K562 (cell line): Measurements from ENCODE around the gene ZNF467. TPM values are rescaled to one million over a fixed set of nuclear protein-coding genes. Genes with fewer than 3 reads are reported as not detected.

Source experiments
- ARID1B ChIP-seq: fragments of 450-650 bp; IDR thresholded peaks from 2 replicates; pipeline ENCODE4 v1.6.1; 2016; ENCODE audit warnings: antibody characterized with exemption, mild to moderate bottlenecking, inconsistent platforms
- ARNT ChIP-seq, 2 experiments: fragments of 450-650 bp; IDR thresholded peaks; 2 replicates each; pipeline ENCODE4 v1.6.1; 2016; ENCODE audit warnings: mild to moderate bottlenecking in 1 of 2
- DIDO1 ChIP-seq: fragments of 450-650 bp; IDR thresholded peaks from 2 replicates; pipeline ENCODE4 v1.6.1; 2016; ENCODE audit warnings: low read depth, missing biosample characterization, missing genetic modification characterization
- FOXA1 ChIP-seq: fragments of 450-650 bp; IDR thresholded peaks from 2 replicates; pipeline ENCODE4 v1.6.1; 2016; ENCODE audit warnings: mild to moderate bottlenecking, borderline replicate concordance
- HMBOX1 ChIP-seq: sonication (generic); IDR thresholded peaks from 2 replicates; pipeline ENCODE4 v1.6.1; 2016
- HNRNPUL1 ChIP-seq: fragments of 200-400 bp; formaldehyde crosslinking; IDR thresholded peaks from 2 replicates; pipeline ENCODE4 v1.6.1; 2017; ENCODE audit warnings: low read length
- KLF16 ChIP-seq: IDR thresholded peaks from 2 replicates; pipeline ENCODE4 v1.6.1; 2016; ENCODE audit warnings: antibody characterized with exemption
- LARP7 ChIP-seq: fragments of 450-650 bp; IDR thresholded peaks from 2 replicates; pipeline ENCODE4 v1.6.1; 2016
- MAFG ChIP-seq: fragments of 450-650 bp; conservative IDR thresholded peaks from 2 replicates; pipeline ENCODE4 v1.6.1; 2016; ENCODE audit warnings: missing genetic modification characterization, missing compliant biosample characterization
- MECOM ChIP-seq: fragments of 250-450 bp; sonication (Bioruptor Pico); IDR thresholded peaks from 2 replicates; pipeline ENCODE4 v1.8.0; 2022; ENCODE audit warnings: inconsistent platforms
- NR4A1 ChIP-seq, 2 experiments: fragments of 250-450 bp in 1 of 2; fragments of 450-650 bp in 1 of 2; sonication (Bioruptor Pico) in 1 of 2; IDR thresholded peaks; 2 replicates each; pipeline versions ENCODE4 v1.4.0 to v1.6.1; 2016 to 2020; ENCODE audit warnings: mild to moderate bottlenecking in 2 of 2, missing compliant biosample characterization in 1 of 2, missing genetic modification characterization in 1 of 2, moderate library complexity in 1 of 2
- PHB2 ChIP-seq: fragments of 450-650 bp; IDR thresholded peaks from 2 replicates; pipeline ENCODE4 v1.6.1; 2017; ENCODE audit warnings: low read depth
- RREB1 ChIP-seq: fragments of 250-450 bp; sonication (Bioruptor Pico); IDR thresholded peaks from 2 replicates; pipeline ENCODE4 v1.4.0; 2020
- SMARCA5 ChIP-seq: fragments of 450-650 bp; IDR thresholded peaks from 2 replicates; pipeline ENCODE4 v1.6.1; 2016
- STAG1 ChIP-seq: sonication (generic); formaldehyde crosslinking; IDR thresholded peaks from 2 replicates; pipeline ENCODE4 v1.5.0; 2020; ENCODE audit warnings: missing genetic modification reagents, borderline replicate concordance
- TAL1 ChIP-seq: fragments of 450-650 bp; IDR thresholded peaks from 2 replicates; pipeline ENCODE4 v1.6.1; 2016; ENCODE audit warnings: mild to moderate bottlenecking
- ZBTB5 ChIP-seq: fragments of 450-650 bp; IDR thresholded peaks from 2 replicates; pipeline ENCODE4 v1.6.1; 2017; ENCODE audit warnings: antibody characterized with exemption
- polyA plus RNA-seq, 8 experiments: library from polyadenylated mRNA; depleted of rRNA in 4 of 8; stranded (reverse) in 5 of 8; unstranded in 3 of 8; fragments of >200 nt; fragmentation: Nextera tagmentation in 2 of 8; fragmentation: Illumina TruSeq in 1 of 8; extraction: Ambion mirVana in 2 of 8; extraction: Trizol in 1 of 8; gene quantifications; 2 replicates each; pipeline versions ENCODE4 v1.2.1 to v1.2.3, GENCODE V29; 2011 to 2014; ENCODE audit warnings: inconsistent platforms in 1 of 8, missing spikeins in 1 of 8
- total RNA-seq, 7 experiments: library from RNA; depleted of rRNA in 6 of 7; stranded (reverse); fragments of >200 nt in 6 of 7; fragmentation: Illumina TruSeq in 2 of 7; extraction: Trizol in 2 of 7; gene quantifications; 2 replicates each; pipeline versions ENCODE4 v1.2.1 to v1.2.3, GENCODE V29; 2011 to 2021; ENCODE audit warnings: low replicate concordance in 1 of 7
- TF ChIP-seq, protein P1 (sequence below): sonication (generic); formaldehyde crosslinking; IDR thresholded peaks from 2 replicates; pipeline ENCODE4 v1.8.0; 2023; ENCODE audit warnings: mild to moderate bottlenecking, missing genetic modification reagents

Gene ZNF467
- total and polyA plus RNA-seq, 9 of the 15 experiments (the other 6 are each of a cell fraction or from before 2014, with no cell fraction given), result 0.32 to 14.2 (median 1.7) TPM

GRCh38 chr7:149760538-149760937 is 12.8 kb downstream of the ZNF467 start (continued):
- TF ChIP-seq NR4A1 (CRISPR knock-in tag; IDR thresholded peaks at IDR 0.05) (no peak), NR4A1 (tag; IDR thresholded peaks at IDR 0.05) (no peak), HNRNPUL1 (no peak), ARID1B (peak; percentile 87), ZBTB5 (0 out of 2 replicates have a peak, but pooled peaks have one; percentile 38), RREB1 (no peak), MECOM (CRISPR knock-in tag) (no peak), FOXA1 (no peak), SMARCA5 (0 out of 2 replicates have a peak, but pooled peaks have one; percentile 4), MAFG (tag) (no peak), TAL1 (peak; percentile 78), DIDO1 (tag) (no peak), HMBOX1 (peak; percentile 72), LARP7 (peak; percentile 68; the same call in 1 of the 2 replicates), STAG1 (CRISPR knock-in tag) (no peak), PHB2 (peak; percentile 64; the same call in 1 of the 2 replicates), ARNT (IDR thresholded peaks at IDR 0.05) (0 out of 4 replicates have a peak, but pooled peaks of 1 of the 2 experiments have one; percentile 47), KLF16 (peak; percentile 78)
- TF ChIP-seq, protein P1, sequence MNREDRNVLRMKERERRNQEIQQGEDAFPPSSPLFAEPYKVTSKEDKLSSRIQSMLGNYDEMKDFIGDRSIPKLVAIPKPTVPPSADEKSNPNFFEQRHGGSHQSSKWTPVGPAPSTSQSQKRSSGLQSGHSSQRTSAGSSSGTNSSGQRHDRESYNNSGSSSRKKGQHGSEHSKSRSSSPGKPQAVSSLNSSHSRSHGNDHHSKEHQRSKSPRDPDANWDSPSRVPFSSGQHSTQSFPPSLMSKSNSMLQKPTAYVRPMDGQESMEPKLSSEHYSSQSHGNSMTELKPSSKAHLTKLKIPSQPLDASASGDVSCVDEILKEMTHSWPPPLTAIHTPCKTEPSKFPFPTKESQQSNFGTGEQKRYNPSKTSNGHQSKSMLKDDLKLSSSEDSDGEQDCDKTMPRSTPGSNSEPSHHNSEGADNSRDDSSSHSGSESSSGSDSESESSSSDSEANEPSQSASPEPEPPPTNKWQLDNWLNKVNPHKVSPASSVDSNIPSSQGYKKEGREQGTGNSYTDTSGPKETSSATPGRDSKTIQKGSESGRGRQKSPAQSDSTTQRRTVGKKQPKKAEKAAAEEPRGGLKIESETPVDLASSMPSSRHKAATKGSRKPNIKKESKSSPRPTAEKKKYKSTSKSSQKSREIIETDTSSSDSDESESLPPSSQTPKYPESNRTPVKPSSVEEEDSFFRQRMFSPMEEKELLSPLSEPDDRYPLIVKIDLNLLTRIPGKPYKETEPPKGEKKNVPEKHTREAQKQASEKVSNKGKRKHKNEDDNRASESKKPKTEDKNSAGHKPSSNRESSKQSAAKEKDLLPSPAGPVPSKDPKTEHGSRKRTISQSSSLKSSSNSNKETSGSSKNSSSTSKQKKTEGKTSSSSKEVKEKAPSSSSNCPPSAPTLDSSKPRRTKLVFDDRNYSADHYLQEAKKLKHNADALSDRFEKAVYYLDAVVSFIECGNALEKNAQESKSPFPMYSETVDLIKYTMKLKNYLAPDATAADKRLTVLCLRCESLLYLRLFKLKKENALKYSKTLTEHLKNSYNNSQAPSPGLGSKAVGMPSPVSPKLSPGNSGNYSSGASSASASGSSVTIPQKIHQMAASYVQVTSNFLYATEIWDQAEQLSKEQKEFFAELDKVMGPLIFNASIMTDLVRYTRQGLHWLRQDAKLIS, result no peak
